Fibroblast of upper back skin (primary cell): Measurements from ENCODE around the gene ABI3.

Source experiments
- DNase-seq: peaks from one replicate; pipeline ENCODE4 v3.0.0-alpha.2; 2013

ABI3 gene

DNA sequence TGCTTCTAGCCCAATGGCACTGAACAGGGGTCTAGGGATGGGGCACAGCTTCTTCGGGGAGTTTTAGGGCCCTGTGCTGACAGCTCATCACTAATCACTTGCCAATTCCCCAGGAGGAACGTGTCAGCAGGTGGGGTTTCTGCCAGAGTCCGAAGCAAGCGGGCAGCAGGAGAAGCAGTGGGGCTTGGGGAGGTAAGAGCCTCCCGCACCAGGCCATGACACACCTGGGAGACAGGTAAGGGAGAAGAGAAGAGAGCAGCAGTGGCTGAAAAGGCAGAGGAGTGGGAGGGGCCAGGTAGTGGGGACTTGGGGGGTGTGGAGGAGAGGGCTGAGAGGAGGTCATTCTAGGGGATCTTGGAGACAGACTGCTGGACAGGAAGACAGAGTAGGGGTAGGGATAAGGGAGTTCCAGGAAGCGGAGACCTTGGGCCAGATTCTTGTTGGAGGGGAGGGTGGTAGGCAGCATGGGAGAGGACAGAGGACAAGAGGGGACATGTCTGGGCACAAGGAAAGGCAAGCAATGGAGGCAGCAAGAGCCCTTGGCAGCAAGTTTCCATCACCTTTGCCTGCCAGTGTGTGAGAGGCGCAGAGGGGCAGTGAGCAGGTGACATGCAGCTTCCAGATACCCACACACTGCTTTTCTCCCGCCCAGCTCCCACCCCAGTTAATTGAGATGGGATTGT is 15.2 kb downstream of the ABI3 start:
- DNase-seq = no peak

DNA sequence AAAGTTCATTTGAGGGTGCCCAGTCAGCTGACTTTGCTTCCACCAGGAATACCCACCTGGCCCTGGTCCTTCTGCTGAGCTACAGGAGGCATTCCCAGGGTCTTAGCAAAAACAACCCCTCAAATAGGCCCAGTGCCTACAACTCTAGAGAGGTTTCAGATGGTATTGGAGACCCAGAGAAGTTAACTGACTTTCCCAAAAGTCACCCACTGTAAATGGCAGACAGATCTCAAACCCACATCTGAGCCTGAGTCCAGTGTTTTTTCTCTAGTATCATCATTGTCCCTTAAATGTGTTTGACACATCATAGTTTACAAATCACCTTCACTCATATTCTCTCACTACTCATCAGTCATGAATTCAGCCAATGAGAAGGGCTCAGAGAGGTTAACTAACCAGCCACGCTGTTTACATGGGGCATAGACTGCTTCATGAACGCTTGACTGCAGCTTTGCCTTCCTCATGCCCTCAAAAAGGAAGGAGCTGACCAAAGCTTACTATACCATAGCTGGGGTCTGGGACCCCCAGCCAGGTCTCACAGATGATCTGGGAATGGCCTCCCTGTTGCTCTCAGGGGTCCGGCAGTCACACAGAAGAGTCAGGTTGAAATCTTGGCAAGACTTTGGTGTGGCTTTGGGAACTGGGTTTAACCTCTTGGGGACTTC is 16.4 kb downstream of the ABI3 start:
- no peak for DNase-seq

DNA sequence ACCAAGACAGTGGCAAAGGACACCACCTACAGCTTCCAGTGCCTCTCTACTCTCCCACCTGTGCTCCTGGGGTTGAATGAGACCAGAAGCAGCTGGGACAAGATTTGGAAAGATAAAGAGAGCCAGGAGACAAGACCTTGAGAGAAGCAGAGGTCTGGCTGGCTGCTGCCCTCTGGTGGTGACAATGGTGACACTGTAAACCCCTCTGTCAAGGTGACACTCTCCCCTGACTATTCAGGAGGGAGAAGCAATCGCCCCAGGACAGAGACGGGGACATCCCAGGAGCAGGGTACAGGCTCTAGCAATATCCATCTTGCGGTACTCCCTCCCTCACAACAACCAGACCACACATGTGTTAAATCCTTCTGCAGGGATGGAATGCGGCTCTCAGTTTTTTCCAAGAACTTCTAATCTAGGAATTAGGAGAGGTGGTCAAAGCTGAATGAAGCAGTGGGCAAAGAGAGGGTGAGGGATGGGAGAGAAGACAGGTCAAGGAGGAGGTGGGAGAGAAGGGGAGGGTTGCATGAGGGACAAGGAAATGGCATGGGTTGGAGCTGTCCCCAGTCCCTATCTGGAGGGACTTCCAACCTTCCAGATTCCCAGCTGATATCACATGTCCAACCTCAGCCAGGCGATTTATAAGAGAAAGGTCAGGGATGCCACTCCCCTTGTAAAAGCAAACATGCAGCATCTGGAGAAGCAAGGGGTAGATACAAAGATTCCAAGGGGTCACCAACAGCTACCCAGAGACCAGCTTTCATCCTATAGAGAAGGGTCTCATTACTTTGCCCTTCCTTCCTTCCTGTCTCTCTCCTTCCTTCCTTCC is 17.1 kb downstream of the ABI3 start:
- peak; percentile 61 for DNase-seq

DNA sequence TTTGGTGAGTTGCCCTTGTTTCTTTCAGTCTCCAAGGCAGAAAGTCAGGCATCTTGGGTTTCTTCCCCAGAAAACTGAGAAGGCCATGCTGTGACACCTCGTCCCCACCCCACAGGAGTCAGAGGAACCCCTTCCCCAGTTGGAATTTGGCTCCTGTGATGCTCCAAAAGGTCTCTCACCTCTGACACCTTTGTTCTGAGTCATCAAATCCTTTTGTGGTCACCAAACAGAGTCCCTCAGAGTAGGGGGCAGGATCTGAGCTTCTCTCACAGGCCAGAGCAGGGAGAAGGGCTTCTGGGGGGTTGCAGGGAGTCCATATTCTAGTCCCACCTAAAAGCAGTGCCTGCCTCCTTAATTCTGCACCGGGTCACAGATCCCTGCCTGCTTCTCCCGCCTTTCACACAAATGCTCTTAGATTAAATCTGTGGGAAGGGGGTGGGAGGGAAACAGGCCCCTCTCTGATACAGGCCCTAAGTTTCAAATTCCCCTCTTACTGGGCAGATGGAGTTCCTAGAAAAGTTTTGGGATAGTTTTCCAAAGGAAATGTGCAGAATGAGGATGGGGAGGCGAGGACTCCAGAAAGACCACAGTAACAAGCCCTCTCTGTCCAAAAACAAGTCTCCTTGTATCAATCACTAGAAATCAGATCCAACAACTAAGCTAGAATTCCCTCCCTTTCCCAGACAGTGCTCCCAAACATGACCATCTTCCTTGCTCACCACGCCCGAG is 18.7 kb downstream of the ABI3 start:
- DNase-seq = no peak

DNA sequence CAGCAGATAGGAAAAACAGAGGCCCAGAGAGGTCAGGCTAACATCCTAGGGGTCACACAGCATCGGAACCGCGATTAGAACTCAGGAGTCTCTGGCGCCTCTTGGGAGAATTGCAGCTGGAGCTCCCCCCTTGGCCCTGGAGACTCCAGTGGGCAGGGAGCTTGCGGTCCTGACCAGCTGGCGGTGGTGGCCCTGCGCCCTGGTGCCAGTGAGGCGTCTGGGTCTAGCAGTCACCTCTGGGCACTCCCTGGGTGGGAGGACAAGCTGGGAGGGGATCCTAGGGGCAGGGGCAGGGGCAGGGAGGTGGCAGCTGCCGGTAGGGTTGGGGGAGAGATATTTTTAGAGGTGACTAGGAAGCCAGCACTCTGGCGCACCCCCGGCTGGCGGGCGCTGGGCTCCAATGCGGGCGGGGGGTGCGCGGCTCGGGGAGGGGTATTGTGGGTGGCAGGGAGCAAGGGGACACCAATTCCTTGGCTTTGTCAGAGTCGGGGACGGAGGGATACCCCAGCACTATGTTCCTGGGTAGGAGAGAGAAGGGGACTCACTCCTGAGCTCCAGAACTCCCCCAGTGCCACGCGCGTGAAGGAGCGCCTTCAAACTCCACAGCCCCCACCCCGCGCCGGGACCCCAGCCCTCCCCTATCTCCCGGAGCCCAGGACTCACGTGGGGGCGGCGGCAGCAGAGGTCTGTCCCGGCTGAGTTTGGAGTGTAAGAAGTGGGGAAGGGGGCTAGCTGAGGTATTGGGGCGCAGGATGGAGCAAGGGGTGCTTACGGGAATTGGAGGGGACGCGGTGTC is 19.5 kb downstream of the ABI3 start:
- no peak for DNase-seq

DNA sequence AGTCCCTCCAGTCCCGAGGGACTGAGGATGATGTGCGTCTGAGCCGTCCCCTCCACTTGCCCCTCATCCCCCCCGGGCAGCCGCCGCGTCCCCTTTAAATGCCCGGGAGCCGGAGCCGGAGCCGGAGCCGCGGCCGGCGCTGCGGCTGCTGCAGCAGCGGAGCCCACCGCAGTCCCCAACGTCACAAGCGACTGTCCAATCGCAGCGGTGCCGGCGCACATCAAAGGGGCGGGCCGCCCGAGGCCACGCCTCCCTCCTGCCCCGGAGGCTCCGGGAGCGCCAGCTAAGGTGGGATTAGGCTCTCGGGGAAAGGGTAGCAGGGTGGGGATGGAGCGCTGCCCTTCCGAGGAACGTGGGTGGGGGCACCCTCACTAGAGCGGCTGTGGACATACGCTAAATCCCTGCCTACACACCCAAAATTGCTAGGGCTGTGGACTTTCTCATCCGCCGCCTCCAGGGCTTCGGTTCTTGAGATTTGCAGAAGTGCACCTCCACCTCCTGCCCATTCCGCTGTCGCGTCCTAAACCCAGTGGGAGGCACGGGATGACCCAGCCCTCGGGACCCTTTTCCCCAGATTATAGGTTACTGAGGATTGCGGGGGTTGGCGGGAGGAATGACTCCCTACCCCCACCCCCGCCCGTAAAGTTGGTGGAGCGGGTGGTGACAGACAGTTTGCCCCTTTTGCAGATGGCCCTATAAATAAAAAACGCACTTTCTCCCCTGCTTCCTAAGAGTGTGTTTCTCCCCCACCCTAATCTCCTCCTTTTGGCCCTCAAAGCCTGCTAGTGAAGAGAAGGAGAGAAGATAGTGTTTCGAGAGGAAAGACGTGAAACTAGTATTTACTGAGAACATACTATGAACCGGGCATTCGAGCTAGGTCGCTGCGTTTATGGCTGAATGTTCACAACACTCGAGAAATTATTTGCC is 20.4 kb downstream of the ABI3 start, which contains the start of gene PHOSPHO1:
PHOSPHO1 (minus strand) TSS at position 152 of the 927 bp plus-strand sequence. CDS start 4,096 bp downstream, outside the sequence.
- DNase-seq = peak; percentile 78

DNA sequence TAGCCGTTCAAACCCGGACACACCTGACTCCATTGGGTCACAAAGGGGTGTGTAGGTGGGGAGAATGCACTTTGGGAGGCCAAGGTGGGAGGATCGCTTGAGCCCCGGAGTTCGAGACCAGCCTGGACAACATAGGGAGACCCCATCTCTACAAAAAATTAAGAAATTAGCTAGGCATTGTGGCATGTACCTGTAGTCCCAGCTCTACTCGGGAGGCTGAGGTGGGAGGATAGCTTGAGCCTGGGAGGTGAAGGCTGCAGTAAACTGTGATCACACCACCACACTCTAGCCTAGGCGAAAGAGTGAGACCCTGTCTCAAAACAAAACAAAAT is 21.0 kb downstream of the ABI3 start:
- DNase-seq = no peak

DNA sequence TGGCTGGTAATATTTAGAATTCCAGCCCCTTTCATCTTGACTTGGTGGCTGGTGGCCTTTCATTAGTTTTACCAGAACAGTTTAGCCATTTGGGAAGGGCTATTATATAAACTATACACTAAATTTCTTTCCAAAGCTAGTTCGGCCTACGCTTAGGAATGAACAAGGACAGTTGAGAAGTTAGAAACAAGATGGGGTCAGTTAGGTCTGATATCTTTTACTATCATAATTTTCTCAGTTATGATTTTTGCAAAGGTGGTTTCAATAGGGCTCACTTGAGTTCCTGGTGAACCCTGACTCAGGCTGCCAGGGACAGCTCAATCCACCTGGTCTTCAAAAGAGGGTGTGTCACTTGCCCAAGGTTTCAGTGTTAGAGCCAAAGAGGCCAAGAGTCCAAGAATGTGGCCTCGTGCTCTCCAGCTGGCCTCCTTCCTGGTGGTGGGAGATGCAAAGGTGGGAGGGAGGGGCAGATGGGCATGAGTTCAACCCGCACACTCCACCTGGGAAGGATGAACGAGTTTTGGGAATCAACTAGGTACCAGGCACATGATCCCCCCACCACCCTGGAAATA is 24.1 kb downstream of the ABI3 start:
- no peak for DNase-seq

DNA sequence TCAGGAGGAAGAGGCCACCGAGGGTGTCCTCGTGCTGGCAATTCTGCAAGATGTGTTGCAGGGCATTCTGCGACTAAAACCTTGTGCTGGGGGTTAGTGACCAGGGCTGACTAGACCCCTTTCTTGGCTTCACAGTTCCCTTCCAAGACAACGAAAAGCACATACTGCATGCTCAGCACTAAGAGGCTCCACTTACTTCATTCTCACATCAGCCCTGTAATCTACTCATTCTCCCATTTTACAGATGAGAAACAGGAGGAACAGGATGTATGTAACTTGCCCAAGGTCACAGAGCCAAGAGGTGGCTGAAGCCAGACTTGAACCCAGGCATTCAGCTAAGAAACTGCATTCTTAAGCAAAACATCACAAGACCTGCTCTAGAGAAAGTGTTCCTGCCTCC is 25.4 kb downstream of the ABI3 start:
- no peak for DNase-seq

DNA sequence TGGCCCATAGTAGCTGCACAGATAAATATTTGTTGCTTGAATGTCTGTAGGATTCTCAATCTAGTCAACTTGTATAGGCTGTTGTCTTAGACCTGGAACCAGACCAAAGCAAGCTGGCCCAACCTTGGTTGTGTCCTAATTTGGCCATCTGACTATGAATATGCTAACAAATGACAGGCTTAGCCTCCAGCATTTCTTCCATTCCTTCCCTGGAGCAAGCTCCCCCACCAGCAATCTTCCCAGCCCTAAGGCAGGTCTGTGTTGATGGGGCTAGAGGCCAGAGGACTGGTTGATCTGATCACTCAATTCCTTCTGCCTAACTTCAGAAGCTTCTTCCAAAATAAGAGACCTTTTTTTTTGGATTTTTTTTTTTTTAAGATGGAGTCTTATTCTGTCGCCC is 29.5 kb downstream of the ABI3 start:
- DNase-seq = no peak

DNA sequence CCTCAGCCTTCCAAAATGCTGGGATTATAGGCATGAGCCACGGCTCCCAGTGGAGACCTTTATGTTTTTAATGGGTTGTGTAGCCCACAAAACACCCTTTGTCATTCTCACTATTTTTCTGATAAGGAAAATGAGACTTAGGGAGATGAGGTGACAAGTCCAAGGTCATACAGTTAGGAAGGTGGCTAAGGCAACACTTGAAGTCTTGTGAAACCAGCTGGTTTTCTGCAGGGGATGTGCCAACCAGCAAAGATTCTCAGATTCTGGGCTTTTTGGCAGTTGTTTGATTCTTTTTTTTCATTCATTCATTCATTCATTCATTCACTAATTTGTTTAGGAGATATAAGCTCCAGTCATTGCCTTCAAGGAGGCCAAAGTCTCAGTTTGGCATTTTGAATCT is 30.1 kb downstream of the ABI3 start:
- DNase-seq = no peak

DNA sequence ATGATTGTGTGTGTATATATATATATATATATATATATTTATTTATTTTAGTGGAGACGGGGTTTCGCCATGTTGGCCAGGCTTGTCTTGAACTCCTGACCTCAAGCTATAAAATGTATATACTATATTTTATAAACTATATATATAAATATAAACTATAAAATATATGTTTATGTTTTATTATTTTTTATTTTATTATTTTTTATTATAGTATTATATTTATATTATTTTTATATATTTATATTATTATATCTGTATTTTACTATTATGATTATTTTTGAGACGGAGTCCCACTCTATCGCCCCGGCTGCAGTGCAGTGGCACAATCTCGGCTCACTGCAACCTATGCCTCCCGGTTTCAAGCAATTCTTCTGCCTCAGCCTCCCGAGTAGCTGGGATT is 30.5 kb downstream of the ABI3 start:
- DNase-seq = no peak

DNA sequence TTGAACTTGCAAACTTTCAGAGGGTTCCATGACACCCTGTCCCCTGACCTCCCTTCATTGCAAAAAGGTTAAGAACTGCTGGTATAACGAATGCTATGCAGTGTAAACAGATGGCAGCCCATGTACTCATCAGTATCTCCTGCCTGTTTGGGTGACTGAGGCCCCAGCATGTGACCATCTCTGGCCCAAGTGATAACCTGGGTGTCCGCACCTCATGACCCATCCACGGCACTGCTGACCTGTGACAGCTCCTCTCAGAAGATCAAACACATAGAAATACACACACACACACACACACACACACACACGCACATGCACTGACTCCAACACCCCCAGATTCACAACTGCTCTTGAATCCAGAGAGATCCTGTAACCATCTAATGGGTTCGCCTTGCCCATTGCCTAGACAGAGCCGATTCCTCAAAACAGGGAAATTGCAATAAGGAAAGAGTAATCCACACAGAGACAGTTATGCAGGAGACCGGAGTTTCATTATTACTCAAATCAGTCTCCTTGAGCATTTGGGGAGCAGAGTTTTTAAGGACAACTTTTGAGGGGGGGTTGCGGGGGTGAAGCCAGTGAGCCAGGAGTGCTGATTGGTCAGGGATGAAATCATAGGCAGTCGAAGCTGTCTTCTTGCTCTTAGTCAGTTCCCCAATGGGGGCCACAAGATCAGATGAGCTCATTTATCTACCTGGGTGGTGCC is 31.3 kb downstream of the ABI3 start:
- no peak for DNase-seq

DNA sequence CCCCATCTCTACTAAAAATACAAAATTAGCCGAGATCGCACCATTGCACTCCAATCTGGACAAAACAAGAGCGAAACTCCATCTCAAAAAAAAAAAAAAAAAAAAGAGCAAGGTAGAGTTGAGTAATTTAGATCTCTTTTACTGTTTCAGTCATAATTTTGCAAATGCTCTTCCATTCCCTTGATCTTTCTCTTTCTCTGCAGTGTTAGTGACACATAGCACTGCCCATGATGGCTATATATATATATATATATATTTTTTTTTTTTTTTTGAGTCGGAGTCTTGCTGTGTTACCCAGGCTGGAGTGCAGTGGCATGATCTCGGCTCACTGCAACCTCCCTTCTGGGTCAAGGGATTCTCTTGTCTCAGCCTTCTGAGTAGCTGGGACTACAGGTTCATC is 32.3 kb downstream of the ABI3 start:
- no peak for DNase-seq

DNA sequence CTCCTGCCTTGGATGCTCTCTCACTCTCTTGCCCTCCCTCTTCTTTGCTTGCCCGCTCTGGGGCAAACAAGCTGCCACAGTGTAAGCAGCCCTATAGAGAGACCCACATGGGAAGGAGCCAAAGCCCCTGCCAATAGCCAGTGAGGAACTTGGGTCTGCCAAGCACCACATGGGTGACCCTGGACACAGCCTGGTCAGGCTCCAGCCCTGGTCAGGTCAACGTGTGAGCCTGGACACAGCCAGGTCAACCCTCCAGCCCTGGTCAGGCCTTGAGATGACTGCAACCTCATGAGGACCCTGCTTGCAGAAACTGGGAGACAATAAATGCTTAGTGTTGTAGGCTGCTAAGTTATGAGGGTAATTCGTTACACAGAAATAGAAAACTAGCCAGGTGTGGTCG is 34.3 kb downstream of the ABI3 start:
- DNase-seq = no peak

DNA sequence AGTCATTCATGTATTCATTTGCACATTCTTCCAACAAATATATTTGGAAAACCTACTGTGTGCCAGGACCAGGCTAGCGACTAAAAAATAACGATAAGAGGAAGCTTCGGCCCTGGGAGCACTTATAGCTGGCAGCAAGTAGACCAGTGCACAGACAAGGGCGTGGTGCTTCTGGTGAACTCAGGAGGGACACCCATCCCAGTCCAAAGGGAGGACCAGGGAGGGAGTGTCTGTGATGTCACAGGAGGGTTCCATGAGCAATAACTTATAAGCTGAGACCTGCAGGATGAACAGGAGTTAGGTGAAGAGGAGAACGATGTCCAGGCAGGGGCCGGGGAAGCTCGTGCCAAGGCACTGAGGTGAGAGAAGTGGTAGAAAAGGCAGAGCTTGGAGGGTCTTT is 37.4 kb downstream of the ABI3 start:
- DNase-seq = no peak

DNA sequence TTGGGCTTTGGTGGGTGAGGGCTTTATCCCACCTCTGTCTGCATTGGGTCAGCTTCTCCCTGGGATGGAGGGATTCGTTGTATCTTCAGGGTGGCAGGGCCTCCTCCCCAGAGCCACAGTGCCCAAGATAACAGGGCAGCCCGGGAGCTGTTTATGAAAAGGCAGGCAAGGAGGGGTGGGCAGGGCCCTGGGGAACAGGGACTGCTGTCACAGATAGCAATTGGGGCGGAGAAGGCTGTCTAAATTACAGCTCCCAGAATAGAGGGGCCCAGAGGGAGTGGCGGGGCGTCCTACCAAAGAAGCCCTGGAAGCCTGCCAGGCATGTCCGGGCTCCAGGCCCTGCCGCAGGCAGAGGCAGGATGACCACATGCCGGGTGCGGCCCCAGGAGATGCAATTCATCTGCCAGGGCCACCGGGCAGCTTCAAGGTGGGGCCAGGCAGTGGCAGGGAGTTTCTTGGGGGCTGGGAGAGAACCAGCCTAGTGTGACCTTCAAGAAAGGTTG is 38.8 kb downstream of the ABI3 start:
- no peak for DNase-seq

DNA sequence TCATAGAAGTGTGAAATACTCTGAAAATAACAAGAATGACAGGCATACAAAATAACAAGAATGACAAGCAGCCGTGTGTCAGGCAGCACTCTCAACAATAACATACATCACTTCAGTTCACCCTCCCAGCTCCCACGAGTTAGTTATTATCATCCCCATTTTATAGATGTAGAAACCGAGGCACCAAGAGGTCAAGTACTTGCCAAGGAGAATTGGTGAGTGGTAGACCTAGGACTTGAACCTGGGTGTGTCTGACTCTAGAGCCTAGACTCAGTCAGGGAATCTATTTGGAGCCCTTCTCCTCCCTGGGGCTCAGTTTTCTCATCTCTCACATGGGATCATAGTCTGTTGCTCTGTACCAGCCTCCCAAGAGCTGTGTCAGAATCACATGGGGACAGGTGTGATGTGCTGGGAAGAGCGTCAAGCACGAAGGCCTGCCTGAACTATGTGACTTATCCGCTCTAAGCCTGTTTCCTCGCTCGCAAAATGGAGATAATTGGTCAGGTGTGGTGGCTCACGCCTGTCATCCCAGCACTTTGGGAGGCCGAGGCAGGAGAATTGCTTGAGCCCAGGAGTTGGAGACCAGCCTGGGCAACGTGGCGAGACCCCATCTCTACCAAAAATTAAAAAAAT is 39.5 kb downstream of the ABI3 start:
- no peak for DNase-seq

DNA sequence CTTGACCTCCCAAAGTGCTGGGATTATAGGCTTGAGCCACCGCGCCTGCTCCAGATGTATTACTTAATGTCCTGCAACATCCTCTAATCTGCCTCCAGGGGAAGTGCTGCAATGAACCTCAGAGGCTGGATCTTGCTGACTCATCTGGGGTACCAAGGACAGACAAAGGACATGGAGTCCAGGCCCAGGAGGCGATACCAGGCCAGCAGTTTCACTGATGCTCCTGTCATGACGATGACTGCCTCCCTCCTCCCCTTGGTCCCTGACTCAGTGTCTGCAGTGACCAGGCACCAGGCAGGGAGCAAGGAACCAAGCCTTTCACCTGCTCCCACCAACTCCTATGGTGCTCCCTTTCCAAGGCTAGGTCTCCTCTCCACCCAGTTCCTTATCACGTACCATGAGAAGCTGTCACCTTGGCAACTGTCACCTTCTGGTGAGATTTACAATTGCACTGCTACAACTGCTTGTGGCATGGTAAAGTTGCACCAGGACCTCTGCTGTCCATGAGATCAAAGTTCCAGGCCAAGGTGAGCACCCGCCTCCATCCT is 41.7 kb downstream of the ABI3 start:
- no peak for DNase-seq
